Activated T-helper 1 cell treated with anti-CD3 and anti-CD28 coated beads, Interleukin-2, amount 50 U/mL, for 16 hours (primary cell): ENCODE results near the gene OPRM1.
"Not testable (repeated sequence)": the region's sequence is repeated elsewhere in the genome, so short reads cannot be mapped to it uniquely, and the experiment has no call there.

Source experiments
- DNase-seq, 2 donors: peaks; one replicate each; pipeline ENCODE4 v3.0.0-alpha.2; 2020; ENCODE audit warnings: low read depth in 1 of 2, low spot score in 1 of 2

The OPRM1 gene

GRCh38 chr6:154236646-154237301, 197.7 kb downstream of the OPRM1 start:
- no peak for DNase-seq

DNA sequence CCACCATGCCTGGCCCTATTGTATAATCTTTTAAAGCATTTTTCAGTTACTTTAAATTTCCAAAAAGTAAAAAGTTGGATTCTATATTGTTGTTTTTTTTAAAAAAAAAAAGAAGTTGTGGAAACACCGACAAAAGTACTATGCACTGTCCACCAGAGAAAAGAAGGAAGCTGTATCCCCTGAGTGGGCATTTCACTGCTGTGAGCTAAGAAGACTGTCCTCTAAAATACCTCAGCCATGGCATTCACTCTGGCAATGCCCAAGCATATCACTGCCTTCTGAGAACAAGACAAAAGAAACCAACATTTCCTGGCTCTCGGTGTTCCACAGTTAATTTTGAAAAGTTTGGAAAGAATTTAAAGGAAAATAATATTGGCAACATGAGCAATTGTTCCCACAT, 199.8 kb downstream of the OPRM1 start:
- no peak for DNase-seq

DNA sequence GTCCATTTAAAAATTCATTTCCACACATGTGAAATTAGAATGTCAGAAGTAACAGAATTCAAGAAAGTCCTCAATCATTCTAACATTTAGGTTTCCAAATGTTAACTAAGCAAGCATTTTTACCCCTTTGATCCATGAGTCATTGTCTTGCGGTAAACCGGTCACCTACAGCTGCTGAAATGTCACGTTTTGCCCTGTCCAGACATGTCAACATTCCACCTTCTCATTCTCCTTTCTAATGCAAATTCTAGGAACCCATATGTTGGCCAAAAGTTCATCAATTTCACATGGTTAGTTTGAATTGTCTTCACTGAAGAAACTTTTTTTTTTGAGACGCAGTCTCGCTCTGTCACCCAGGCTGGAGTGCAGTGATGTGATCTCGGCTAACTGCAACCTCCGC, 200.4 kb downstream of the OPRM1 start:
- DNase-seq: no peak

DNA sequence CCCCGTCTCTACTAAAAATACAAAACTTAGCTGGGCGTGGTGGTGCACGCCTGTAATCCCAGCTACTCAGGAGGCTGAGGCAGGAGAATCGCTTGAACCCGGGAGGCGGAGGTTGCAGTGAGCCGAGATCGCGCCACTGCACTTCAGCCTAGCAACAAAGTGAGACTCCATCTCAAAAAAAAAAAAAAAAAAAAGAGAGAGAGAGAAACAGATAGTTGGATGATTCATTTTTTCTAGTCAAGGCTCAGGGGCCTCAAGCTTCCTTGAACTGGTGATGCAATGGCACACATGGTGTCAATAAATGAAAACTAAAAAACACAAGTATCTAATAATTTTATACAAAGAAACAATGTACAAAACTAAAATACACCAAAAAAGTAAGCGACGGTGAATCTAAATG, 202.0 kb downstream of the OPRM1 start:
- DNase-seq: not testable (repeated sequence)

GRCh38 chr6:154241581-154241980, 202.5 kb downstream of the OPRM1 start:
- DNase-seq: no peak

GRCh38 chr6:154242617-154243357, 203.7 kb downstream of the OPRM1 start:
- DNase-seq: no peak

- DNase-seq: no peak
Measured at GRCh38 chr6:154243793-154244750, 205.0 kb downstream of the OPRM1 start.

DNA sequence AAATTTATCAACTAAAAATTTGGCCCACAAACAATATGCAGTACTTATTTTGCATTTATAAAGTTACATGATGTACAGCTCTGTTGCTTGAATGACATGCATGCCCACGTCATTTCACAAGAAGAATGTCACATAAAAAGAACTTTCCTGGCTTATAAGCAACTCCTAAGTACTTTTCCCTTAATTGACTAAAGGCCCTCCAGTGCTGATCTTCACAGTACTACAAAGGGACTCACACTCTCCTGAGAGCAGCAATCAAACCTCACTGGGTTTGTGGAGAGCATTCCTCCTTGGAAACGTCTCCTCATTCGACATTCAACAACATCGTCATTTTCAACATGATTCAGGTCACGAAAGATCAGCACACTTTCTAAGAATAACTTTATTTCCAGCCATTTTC, 206.5 kb downstream of the OPRM1 start:
- no peak for DNase-seq

- no peak for DNase-seq
Measured at GRCh38 chr6:154246723-154247118, 207.7 kb downstream of the OPRM1 start.

GRCh38 chr6:154247119-154247861, 208.2 kb downstream of the OPRM1 start:
- no peak for DNase-seq

- DNase-seq: no peak
Measured at GRCh38 chr6:154249499-154250298, 210.7 kb downstream of the OPRM1 start.

DNA sequence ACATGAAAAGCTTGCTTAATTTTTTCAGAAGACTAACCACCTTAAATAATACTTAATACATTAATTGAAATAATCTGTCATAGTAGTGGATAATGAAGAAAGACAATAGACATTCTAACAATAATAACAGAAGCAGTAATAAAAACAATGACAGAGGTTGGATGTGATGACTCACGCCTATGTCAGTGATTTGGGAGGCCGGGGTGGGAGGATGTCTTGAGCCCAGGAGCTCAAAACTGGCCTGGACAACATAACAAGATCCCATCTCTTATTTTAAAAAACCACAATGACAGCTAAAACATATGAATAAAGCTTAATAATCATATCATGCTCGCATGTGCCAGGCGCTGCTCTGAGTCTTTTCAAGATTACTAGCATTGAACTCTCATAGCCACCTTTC, 212.1 kb downstream of the OPRM1 start:
- DNase-seq: no peak

DNA sequence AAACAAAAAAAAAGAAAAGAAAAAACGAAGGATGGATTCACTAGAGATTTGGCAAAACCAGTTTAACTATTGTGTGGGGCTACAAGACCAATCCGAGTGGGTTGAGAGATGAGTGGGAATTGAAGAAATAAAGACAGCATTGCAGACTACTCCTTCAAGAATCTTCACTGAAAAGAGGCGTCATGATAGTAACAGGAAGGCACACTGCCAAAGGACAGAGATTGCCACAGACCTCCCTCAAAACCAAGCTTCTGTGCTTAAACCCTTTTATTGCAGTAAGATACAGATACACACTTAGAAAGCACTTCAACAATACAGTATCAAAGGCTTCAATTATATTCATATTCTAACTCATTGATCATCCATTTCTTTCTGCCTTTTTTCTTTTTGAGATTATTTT, 213.6 kb downstream of the OPRM1 start:
- no peak for DNase-seq

GRCh38 chr6:154257067-154257466, 218.0 kb downstream of the OPRM1 start:
- DNase-seq: no peak

DNA sequence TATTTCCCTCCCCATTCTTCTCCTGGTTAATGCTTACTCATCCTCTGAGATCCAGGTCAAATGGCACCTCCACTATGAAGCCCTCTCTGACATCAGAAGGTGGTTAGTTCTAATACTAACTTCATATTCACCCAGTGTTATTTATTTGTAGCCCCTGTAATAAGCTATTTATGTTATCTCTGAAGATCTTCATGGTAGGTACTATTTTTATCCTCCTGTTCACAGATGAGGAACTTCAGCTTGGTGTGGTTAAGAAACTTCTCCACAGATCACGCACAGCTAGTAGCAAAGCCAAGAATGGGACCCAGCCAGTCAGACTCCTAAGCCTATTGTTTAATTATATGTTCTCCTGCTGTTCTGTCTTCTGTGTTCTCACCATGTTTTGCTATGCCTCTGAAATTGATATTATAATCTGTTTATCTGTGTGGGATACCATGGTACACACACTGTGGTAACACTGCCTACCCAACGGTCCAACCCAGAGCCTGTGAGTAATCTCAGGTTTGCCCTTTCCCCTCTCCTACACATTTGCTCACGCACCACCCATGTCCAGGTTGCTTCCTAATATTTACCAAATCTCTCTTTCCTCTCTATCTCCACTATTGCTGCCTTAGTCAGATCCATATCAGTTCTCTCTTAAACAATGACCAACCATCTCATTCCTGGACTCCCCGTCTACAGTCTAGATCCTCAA, 219.2 kb downstream of the OPRM1 start:
- DNase-seq: no peak

DNA sequence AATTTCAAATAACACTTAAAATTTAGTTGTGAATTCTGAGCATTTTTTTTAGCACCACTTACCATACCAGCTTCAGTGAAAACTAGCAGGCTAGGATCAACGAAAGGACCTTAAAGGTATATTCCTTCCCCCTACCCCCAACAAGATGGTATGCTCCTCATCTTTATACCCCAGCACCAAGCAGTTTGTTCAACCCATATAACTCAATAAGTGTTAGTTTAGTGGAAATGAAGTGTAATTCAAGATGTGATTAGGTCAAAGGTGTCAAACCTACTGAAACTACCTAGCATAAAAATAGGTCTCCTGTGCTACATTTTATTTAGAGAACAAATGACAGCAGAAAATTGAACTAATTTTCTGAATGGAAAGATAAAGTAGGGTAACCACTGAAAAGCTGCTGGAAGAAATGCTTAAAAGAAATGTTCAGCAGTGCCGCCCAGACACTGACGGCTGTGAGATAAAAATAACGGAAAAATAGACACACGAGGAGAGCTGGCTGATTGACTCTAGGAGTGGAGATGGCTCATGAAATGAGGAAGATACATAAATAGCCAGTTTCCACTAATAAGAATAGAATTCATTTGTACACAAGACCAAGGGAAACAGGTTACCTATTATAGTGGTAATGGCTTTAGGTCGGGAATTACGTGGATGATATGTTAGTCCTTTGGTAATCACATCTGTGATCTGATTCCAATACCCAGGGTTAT, 222.8 kb downstream of the OPRM1 start:
- no peak for DNase-seq

- no peak for DNase-seq
Measured at GRCh38 chr6:154266560-154267099, 227.6 kb downstream of the OPRM1 start.

DNA sequence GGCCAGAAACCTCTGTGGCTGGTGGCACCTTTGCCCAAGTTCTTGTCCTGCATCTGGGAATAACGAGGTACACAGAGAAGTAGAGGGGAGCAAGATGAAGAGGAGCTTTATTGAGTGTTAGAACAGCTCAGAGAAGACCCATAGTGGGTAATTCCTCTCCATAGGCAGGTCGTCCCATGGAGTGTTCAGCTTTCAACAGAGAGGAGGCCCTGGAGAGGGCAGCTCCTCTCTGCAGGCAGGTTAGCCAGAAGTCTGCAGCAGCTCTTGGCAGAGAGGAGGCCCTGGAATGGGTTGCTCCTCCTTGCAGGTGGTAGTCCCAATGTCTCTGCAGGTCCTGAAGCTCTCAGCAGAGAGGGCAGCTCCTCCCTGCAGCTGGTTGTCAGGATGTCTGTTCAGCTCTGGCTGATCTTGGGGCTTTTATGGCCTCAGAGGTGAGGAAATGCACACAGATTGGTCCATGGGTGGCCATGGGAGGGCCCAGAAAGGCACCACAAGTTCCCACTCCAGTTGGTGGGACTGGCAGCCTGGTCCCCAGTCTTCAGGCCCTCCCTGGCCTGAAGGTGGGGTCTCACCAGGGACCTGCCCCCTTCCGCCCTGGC, 228.6 kb downstream of the OPRM1 start:
- no peak for DNase-seq
